Stimulated activated CD4-positive, alpha-beta T cell treated with anti-CD3 and anti-CD28 coated beads, Interleukin-4, amount 100 ng/mL, for 1 hour (primary cell): ENCODE data around the gene SLC7A5.
"Not testable (repeated sequence)": the region's sequence is repeated elsewhere in the genome, so short reads cannot be mapped to it uniquely, and the experiment has no call there.

ENCODE experiments used
- DNase-seq: peaks from one replicate; pipeline ENCODE4 v3.0.0-alpha.2; 2020

Gene SLC7A5

GRCh38 chr16:87831421-87832136 lies 37.7 kb downstream of the SLC7A5 start:
- peak; percentile 8 for DNase-seq

- DNase-seq: peak; percentile 7
These were observed 38.5 kb downstream of the SLC7A5 start for GRCh38 chr16:87830673-87831420.

- DNase-seq: no peak
These were observed 39.2 kb downstream of the SLC7A5 start for GRCh38 chr16:87829988-87830672.

- no peak for DNase-seq
These were observed 39.7 kb downstream of the SLC7A5 start for GRCh38 chr16:87829622-87829980.

- DNase-seq: no peak
These were observed 40.2 kb downstream of the SLC7A5 start for GRCh38 chr16:87828907-87829621.

- DNase-seq: no peak
These were observed 41.0 kb downstream of the SLC7A5 start for GRCh38 chr16:87828071-87828906.

GRCh38 chr16:87827588-87827915 lies 41.8 kb downstream of the SLC7A5 start:
- not testable (repeated sequence) for DNase-seq

- peak; percentile 18 for DNase-seq
These were observed 42.3 kb downstream of the SLC7A5 start for GRCh38 chr16:87826798-87827587.

GRCh38 chr16:87826407-87826797 lies 42.9 kb downstream of the SLC7A5 start:
- DNase-seq: not testable (repeated sequence)

GRCh38 chr16:87825842-87826120 lies 43.5 kb downstream of the SLC7A5 start:
- DNase-seq: not testable (repeated sequence)

GRCh38 chr16:87824991-87825841 lies 44.1 kb downstream of the SLC7A5 start:
- no peak for DNase-seq

- no peak for DNase-seq
These were observed 45.0 kb downstream of the SLC7A5 start for GRCh38 chr16:87824016-87824990.

GRCh38 chr16:87823181-87823929 lies 46.0 kb downstream of the SLC7A5 start:
- no peak for DNase-seq

- DNase-seq: no peak
These were observed 47.0 kb downstream of the SLC7A5 start for GRCh38 chr16:87822108-87822970.

GRCh38 chr16:87821376-87822107 lies 47.8 kb downstream of the SLC7A5 start:
- no peak for DNase-seq

GRCh38 chr16:87819983-87820382 lies 49.3 kb downstream of the SLC7A5 start:
- DNase-seq: no peak

- no peak for DNase-seq
These were observed 50.0 kb downstream of the SLC7A5 start for GRCh38 chr16:87819282-87819681.
